Natural killer cell treated with Interleukin-12 subunit alpha and Interleukin-12 subunit beta and Interleukin-15 and Interleukin-18, amount 100 ng/mL, for 72 hours (primary cell): Measurements from ENCODE around the gene SH3BP1. TPM values are rescaled to one million over a fixed set of nuclear protein-coding genes. Genes with fewer than 3 reads are reported as not detected.

ENCODE experiments used
- ATAC-seq, 2 donors: fragments of 150-1000 bp; cut with Tn5 transposase in 1 of 2; sonication (Bioruptor Pico), chemical (Tn5 transposase) in 1 of 2; 2 replicates each; pipeline ENCODE4 v1.10.0; 2021
- DNase-seq: peaks from one replicate; pipeline ENCODE4 v3.0.0; 2022; ENCODE audit warnings: low spot score
- H3K27ac Mint-ChIP-seq, 2 donors: 1 replicate in 1 of 2; 2 replicates in 1 of 2; pipeline ENCODE4 v1.8.0; 2022; ENCODE audit warnings: mixed read lengths in 2 of 2, mild to moderate bottlenecking in 1 of 2, moderate library complexity in 1 of 2
- H3K27me3 Mint-ChIP-seq, 2 donors: 1 replicate in 1 of 2; 2 replicates in 1 of 2; pipeline ENCODE4 v1.8.0; 2022; ENCODE audit warnings: mixed read lengths in 2 of 2
- H3K36me3 Mint-ChIP-seq: one replicate; pipeline ENCODE4 v1.8.0; 2022; ENCODE audit warnings: mixed read lengths
- H3K4me1 Mint-ChIP-seq, 2 donors: 1 replicate in 1 of 2; 2 replicates in 1 of 2; pipeline ENCODE4 v1.8.0; 2022; ENCODE audit warnings: low read depth in 2 of 2, mixed read lengths in 2 of 2, mild to moderate bottlenecking in 1 of 2
- H3K4me3 Mint-ChIP-seq: one replicate; pipeline ENCODE4 v1.8.0; 2022; ENCODE audit warnings: mixed read lengths
- H3K9me3 Mint-ChIP-seq: 2 replicates; pipeline ENCODE4 v1.8.0; 2022; ENCODE audit warnings: mixed read lengths
- total RNA-seq, 2 donors: library from RNA; stranded (reverse); gene quantifications; one replicate each; pipeline ENCODE4 v1.2.3, GENCODE V29; 2022

SH3BP1 gene
- total RNA-seq, 2 donors from 2014 or later = 160 to 229 TPM

- no peak for DNase-seq
- Mint-ChIP-seq H3K9me3 (no peaks in the 10 kb centered on the region), H3K4me1 (peaks cover 39 to 46% of the 10 kb centered on the region in 2 donors), H3K4me3 (no peak overlapping the region), H3K36me3 (no peaks in the 10 kb centered on the region), H3K27me3 (no peaks in the 10 kb centered on the region), H3K27ac (peak overlapping the region; percentile 94)
- ATAC-seq = no peak
These were observed 15.5 kb upstream of the SH3BP1 start for GRCh38 chr22:37624017-37624365.

DNA sequence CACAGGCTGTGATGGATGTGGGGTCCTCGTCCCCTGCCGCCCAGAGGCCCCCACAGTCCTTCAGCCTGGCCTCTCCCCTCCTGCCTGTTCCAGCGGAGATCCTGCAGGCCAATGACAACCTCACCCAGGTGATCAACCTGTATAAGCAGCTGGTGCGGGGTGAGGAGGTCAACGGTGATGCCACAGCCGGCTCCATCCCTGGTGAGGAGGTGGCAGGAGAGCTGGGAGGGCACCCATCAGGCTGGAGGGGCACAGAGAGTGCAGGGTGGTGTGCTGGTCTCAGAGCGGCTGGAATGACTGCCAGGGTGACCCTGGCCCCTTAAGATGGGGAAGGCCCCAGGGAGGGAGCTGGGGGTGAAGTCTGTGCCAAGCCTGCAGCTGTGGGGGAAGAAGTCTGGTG lies 14.6 kb upstream of the SH3BP1 start:
- DNase-seq (no peak), ATAC-seq (no peak)
- no peaks in the 10 kb centered on the region for H3K36me3 Mint-ChIP-seq
- peak overlapping the region; percentile 94 for H3K27ac Mint-ChIP-seq
- H3K4me1 Mint-ChIP-seq = peaks cover 43 to 46% of the 10 kb centered on the region in 2 donors
- no peaks in the 10 kb centered on the region for H3K9me3 Mint-ChIP-seq
- peak overlapping the region; percentile 75 for H3K4me3 Mint-ChIP-seq
- no peaks in the 10 kb centered on the region for H3K27me3 Mint-ChIP-seq

GRCh38 chr22:37625737-37626136 lies 13.7 kb upstream of the SH3BP1 start:
- ATAC-seq = no peak
- Mint-ChIP-seq H3K27ac (peak overlapping the region; percentile 93 to 94), H3K9me3 (no peaks in the 10 kb centered on the region), H3K27me3 (no peaks in the 10 kb centered on the region), H3K36me3 (no peaks in the 10 kb centered on the region), H3K4me1 (peaks cover 43 to 46% of the 10 kb centered on the region in 2 donors), H3K4me3 (peak overlapping the region; percentile 75)
- DNase-seq = no peak

DNA sequence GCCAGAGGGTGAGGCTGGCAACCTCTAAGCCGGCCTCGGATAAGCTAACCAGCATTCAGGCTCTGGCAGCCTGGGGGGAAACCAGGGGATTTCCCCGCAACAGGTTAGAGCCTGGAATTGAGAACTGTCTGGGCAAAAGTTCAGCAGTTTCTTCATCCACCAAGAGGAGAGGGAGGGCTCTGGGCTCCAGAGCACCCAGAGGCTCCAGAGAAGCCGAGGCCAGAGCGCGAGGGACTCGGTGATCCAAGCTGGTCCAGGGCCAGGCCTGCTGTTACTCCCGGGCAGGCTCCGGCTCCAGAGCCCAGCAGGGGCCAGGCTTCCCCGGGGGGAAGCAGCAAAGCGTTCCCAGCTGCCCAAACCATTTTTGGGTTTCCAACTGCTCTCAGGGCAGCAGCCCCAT lies 13.3 kb upstream of the SH3BP1 start:
- H3K4me3 Mint-ChIP-seq = peak overlapping the region; percentile 75
- no peaks in the 10 kb centered on the region for H3K9me3 Mint-ChIP-seq
- H3K27me3 Mint-ChIP-seq = no peaks in the 10 kb centered on the region
- H3K27ac Mint-ChIP-seq = peak overlapping the region; percentile 93 to 94
- no peaks in the 10 kb centered on the region for H3K36me3 Mint-ChIP-seq
- peaks cover 43 to 46% of the 10 kb centered on the region in 2 donors for H3K4me1 Mint-ChIP-seq
- ATAC-seq (no peak), DNase-seq (no peak)

- Mint-ChIP-seq H3K36me3 (no peaks in the 10 kb centered on the region), H3K4me3 (peak overlapping the region; percentile 75), H3K27ac (peak overlapping the region; percentile 93 to 94), H3K27me3 (no peaks in the 10 kb centered on the region), H3K4me1 (peaks cover 44 to 49% of the 10 kb centered on the region in 2 donors), H3K9me3 (no peaks in the 10 kb centered on the region)
- DNase-seq = no peak
- no peak for ATAC-seq
These were observed 12.9 kb upstream of the SH3BP1 start for GRCh38 chr22:37626556-37627075.

DNA sequence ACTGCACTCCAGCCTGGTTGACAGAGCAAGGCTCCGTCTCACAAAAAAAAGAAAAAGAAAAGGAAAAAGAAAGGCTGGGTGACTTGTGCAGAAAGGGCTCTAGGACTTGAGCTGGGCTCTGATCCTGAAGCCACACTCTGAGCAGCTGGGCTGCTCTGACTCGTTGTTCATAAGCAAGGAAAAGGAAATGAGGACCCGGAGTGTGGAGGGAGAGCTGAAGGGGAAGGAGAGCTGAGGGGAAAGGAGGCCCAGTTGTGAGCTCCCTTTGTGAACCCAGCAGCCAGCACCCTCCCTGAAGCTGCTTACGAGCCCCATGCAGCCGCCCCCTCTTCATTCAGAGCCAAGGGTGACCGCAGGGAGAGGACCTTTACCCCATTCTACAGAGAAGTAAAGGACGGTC lies 12.3 kb upstream of the SH3BP1 start:
- Mint-ChIP-seq H3K9me3 (no peaks in the 10 kb centered on the region), H3K36me3 (no peaks in the 10 kb centered on the region), H3K27ac (peak overlapping the region; percentile 93 to 94), H3K4me3 (peak overlapping the region; percentile 75), H3K4me1 (peaks cover 49 to 54% of the 10 kb centered on the region in 2 donors), H3K27me3 (no peaks in the 10 kb centered on the region)
- DNase-seq (no peak), ATAC-seq (no peak)

GRCh38 chr22:37627545-37627944 lies 11.9 kb upstream of the SH3BP1 start:
- H3K4me1 Mint-ChIP-seq = peaks cover 49 to 55% of the 10 kb centered on the region in 2 donors
- H3K9me3 Mint-ChIP-seq = no peaks in the 10 kb centered on the region
- DNase-seq (no peak), ATAC-seq (peak; percentile 46 to 59)
- H3K27ac Mint-ChIP-seq = peak overlapping the region; percentile 93 to 94
- H3K27me3 Mint-ChIP-seq = no peaks in the 10 kb centered on the region
- H3K4me3 Mint-ChIP-seq = peak overlapping the region; percentile 75
- no peaks in the 10 kb centered on the region for H3K36me3 Mint-ChIP-seq

DNA sequence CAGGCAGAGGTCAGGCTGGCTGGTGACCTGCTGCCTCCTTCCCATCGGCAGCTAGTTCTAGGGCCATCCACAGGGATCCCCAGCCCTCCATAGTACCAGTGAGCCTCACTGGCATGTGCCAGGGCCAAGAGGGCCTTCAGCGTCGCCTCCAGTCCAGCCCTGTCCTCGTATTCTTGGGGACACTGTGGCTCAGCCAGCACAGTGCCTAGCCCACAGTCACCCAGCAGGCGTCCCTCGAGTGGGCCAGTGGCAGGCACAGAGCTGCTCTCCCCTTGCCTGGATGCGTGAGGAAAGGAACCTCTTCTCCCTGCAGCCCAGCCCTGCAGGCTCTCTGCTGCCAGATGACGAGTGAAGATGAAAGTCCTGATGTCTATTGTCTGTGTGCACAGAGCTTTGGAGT lies 10.6 kb upstream of the SH3BP1 start:
- peak overlapping the region; percentile 93 to 94 for H3K27ac Mint-ChIP-seq
- H3K4me1 Mint-ChIP-seq = peaks cover 53 to 59% of the 10 kb centered on the region in 2 donors
- H3K27me3 Mint-ChIP-seq = no peaks in the 10 kb centered on the region
- DNase-seq (no peak), ATAC-seq (no peak)
- no peaks in the 10 kb centered on the region for H3K36me3 Mint-ChIP-seq
- H3K4me3 Mint-ChIP-seq = no peak overlapping the region
- H3K9me3 Mint-ChIP-seq = no peaks in the 10 kb centered on the region

- peaks cover 64 to 65% of the 10 kb centered on the region in 2 donors for H3K4me1 Mint-ChIP-seq
- H3K4me3 Mint-ChIP-seq = no peak overlapping the region
- no peaks in the 10 kb centered on the region for H3K36me3 Mint-ChIP-seq
- no peaks in the 10 kb centered on the region for H3K27me3 Mint-ChIP-seq
- ATAC-seq = no peak
- H3K27ac Mint-ChIP-seq = peak overlapping the region in 1 of 2 donors; percentile 94
- H3K9me3 Mint-ChIP-seq = no peaks in the 10 kb centered on the region
- no peak for DNase-seq
These were observed 9.5 kb upstream of the SH3BP1 start for GRCh38 chr22:37629928-37630327.

GRCh38 chr22:37630839-37631435 lies 8.5 kb upstream of the SH3BP1 start:
- no peaks in the 10 kb centered on the region for H3K27me3 Mint-ChIP-seq
- peak overlapping the region; percentile 93 to 94 for H3K27ac Mint-ChIP-seq
- H3K4me3 Mint-ChIP-seq = peak overlapping the region; percentile 85
- no peaks in the 10 kb centered on the region for H3K9me3 Mint-ChIP-seq
- ATAC-seq (no peak), DNase-seq (no peak)
- peaks cover 55 to 63% of the 10 kb centered on the region in 2 donors for H3K4me1 Mint-ChIP-seq
- H3K36me3 Mint-ChIP-seq = no peaks in the 10 kb centered on the region

DNA sequence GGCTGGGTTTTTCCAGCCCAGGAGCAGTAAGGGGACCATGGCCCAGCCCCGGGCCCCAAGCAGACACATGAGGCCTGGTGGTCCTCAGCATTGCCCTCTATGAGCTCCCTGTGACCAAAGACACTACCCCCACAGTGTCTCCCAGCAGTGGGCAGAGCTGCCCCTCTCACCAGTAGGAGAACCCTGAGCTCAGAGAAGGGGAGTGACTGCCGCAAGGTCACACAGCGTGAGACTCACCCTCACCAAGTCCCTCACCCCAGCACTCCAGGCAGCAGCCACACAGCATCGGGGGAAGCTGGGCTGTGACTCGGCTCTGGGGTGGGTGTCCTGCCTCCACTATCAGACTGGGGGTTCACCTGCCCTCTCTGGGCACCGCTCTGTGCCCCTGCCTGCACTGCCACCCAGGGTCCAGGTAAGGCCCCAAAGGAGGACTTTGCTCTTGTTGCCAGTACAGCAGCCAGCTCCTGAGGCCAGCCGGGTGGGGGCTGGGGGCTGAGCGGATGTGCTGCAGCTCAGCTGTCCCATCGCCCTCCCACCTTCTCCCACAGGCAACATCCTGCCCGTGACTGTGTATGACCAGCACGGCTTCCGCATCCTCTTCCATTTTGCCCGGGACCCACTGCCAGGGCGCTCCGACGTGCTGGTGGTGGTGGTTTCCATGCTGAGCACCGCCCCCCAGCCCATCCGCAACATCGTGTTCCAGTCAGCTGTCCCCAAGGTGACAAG lies 7.9 kb upstream of the SH3BP1 start:
- Mint-ChIP-seq H3K36me3 (no peaks in the 10 kb centered on the region), H3K27me3 (no peaks in the 10 kb centered on the region), H3K4me3 (peak overlapping the region; percentile 85), H3K4me1 (peaks cover 52 to 64% of the 10 kb centered on the region in 2 donors), H3K9me3 (no peaks in the 10 kb centered on the region), H3K27ac (peak overlapping the region; percentile 93 to 94)
- peak; percentile 16 to 55 for ATAC-seq
- DNase-seq = peak; percentile 77

DNA sequence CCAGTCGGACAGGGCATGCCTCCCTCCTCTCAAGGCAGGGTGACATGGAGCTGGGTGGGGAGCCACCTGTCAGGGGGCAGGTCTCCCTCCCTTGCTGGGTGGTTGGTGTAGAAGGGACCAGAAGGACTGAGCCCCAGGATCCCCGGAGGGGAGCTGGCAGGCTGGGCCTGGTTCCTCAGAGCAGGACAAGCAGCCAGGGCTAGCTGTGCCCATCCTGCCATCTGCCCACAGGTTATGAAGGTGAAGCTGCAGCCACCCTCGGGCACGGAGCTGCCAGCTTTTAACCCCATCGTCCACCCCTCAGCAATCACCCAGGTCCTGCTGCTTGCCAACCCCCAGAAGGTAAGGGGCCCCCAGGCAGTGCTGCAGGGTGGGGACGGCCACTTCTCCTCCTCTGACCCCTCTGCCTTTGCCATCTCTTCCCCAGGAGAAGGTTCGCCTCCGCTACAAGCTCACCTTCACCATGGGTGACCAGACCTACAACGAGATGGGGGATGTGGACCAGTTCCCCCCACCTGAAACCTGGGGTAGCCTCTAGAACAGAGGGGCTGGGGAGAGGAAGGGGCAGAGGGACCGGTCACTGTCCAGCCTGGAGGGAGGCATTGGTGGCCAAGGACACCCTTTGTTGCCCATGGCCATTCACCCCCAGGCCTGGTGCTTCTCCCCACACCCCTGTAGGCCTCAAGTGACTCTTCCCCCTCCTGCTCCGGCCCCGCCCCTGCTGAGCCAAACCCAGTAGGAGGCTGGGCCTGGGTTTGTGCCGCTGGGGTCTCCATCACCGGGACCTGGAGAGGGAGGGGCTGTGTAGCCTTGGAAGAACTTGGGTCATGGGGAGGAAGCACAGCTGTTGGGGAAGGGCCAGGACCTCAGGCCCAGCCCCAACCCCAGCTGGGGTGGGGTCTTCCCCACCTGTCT lies 7.0 kb upstream of the SH3BP1 start:
- Mint-ChIP-seq H3K27me3 (no peaks in the 10 kb centered on the region), H3K9me3 (no peaks in the 10 kb centered on the region), H3K4me1 (peaks cover 50 to 64% of the 10 kb centered on the region in 2 donors), H3K36me3 (no peaks in the 10 kb centered on the region), H3K27ac (peak overlapping the region; percentile 93 to 94), H3K4me3 (peak overlapping the region; percentile 85)
- no peak for DNase-seq
- ATAC-seq = no peak

- DNase-seq = peak; percentile 76
- peak; percentile 33 to 55 for ATAC-seq
- no peaks in the 10 kb centered on the region for H3K27me3 Mint-ChIP-seq
- H3K4me1 Mint-ChIP-seq = peaks cover 49 to 64% of the 10 kb centered on the region in 2 donors
- H3K36me3 Mint-ChIP-seq = no peaks in the 10 kb centered on the region
- peak overlapping the region; percentile 93 to 94 for H3K27ac Mint-ChIP-seq
- H3K9me3 Mint-ChIP-seq = no peaks in the 10 kb centered on the region
- peak overlapping the region; percentile 85 for H3K4me3 Mint-ChIP-seq
These were observed 6.3 kb upstream of the SH3BP1 start for GRCh38 chr22:37633089-37633624.
